ENCODE measurements around the gene PPP1R11. TPM values are rescaled to one million over a fixed set of nuclear protein-coding genes. Genes with fewer than 3 reads are reported as not detected.
A peak's percentile ranks its signal among the peaks of the same experiment; 100 is the strongest.

Gene PPP1R11
- total and polyA plus RNA-seq, 2 of the 13 experiments (the other 11 are each of a cell fraction or from before 2014, with no cell fraction given), result 32.1 to 58.9 TPM

GRCh38 chr6:30075790-30076732 is 9.1 kb downstream of the PPP1R11 start (continued):
- no peak for TF ChIP-seq MED8 (CRISPR knock-in tag; IDR thresholded peaks at IDR 0.05; ENCODE audit: insufficient replicate concordance)
- no peak for TF ChIP-seq DPF2 (CRISPR knock-in tag; IDR thresholded peaks at IDR 0.05; ENCODE audit: borderline replicate concordance, low read depth)
- TF ChIP-seq HMG20A (CRISPR knock-in tag; IDR thresholded peaks at IDR 0.05; ENCODE audit: borderline replicate concordance), result no peak
- no peak for TF ChIP-seq ZFP37 (CRISPR knock-in tag; IDR thresholded peaks at IDR 0.05; ENCODE audit: borderline replicate concordance)
- no peak for TF ChIP-seq ZNF205 (CRISPR knock-in tag; IDR thresholded peaks at IDR 0.05)
- TF ChIP-seq FOXP4 (CRISPR knock-in tag; IDR thresholded peaks at IDR 0.05), result peak; percentile 68
- no peak for TF ChIP-seq HNRNPK (IDR thresholded peaks at IDR 0.05; ENCODE audit: low read depth, low read length, poor library complexity, severe bottlenecking)
- TF ChIP-seq NR2F2 (IDR thresholded peaks at IDR 0.05; ENCODE audit: borderline replicate concordance, low read depth), result 0 out of 2 replicates have a peak, but pooled peaks have one; percentile 34
- TF ChIP-seq HNF1A (IDR thresholded peaks at IDR 0.05; ENCODE audit: low read depth), result no peak
- no peak for TF ChIP-seq HNF1A (CRISPR knock-in tag; IDR thresholded peaks at IDR 0.05; ENCODE audit: borderline replicate concordance)
- TF ChIP-seq RBM22 (optimal IDR thresholded peaks at IDR 0.05; ENCODE audit: low read length), result no peak
- no peak for TF ChIP-seq ATF3 (CRISPR knock-in tag; IDR thresholded peaks at IDR 0.05)
- TF ChIP-seq ZKSCAN5 (CRISPR knock-in tag; IDR thresholded peaks at IDR 0.05), result no peak
- TF ChIP-seq ZNF703 (CRISPR knock-in tag; IDR thresholded peaks at IDR 0.05; ENCODE audit: borderline replicate concordance), result no peak
- TF ChIP-seq, protein P1, sequence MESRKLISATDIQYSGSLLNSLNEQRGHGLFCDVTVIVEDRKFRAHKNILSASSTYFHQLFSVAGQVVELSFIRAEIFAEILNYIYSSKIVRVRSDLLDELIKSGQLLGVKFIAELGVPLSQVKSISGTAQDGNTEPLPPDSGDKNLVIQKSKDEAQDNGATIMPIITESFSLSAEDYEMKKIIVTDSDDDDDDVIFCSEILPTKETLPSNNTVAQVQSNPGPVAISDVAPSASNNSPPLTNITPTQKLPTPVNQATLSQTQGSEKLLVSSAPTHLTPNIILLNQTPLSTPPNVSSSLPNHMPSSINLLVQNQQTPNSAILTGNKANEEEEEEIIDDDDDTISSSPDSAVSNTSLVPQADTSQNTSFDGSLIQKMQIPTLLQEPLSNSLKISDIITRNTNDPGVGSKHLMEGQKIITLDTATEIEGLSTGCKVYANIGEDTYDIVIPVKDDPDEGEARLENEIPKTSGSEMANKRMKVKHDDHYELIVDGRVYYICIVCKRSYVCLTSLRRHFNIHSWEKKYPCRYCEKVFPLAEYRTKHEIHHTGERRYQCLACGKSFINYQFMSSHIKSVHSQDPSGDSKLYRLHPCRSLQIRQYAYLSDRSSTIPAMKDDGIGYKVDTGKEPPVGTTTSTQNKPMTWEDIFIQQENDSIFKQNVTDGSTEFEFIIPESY (CRISPR knock-in tag; IDR thresholded peaks at IDR 0.05), result peak; percentile 21; the same call in 1 of the 2 replicates
- TF ChIP-seq GTF3A (CRISPR knock-in tag; conservative IDR thresholded peaks at IDR 0.05), result no peak
- TF ChIP-seq, protein P2, sequence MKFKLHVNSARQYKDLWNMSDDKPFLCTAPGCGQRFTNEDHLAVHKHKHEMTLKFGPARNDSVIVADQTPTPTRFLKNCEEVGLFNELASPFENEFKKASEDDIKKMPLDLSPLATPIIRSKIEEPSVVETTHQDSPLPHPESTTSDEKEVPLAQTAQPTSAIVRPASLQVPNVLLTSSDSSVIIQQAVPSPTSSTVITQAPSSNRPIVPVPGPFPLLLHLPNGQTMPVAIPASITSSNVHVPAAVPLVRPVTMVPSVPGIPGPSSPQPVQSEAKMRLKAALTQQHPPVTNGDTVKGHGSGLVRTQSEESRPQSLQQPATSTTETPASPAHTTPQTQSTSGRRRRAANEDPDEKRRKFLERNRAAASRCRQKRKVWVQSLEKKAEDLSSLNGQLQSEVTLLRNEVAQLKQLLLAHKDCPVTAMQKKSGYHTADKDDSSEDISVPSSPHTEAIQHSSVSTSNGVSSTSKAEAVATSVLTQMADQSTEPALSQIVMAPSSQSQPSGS (CRISPR knock-in tag; IDR thresholded peaks at IDR 0.05), result no peak
- TF ChIP-seq SUZ12 (IDR thresholded peaks at IDR 0.05; ENCODE audit: low read depth, low read length), result no peak
- no peak for TF ChIP-seq ZNF775 (CRISPR knock-in tag; IDR thresholded peaks at IDR 0.05; ENCODE audit: borderline replicate concordance)
